WTC11 (cell line): Measurements from ENCODE around the gene TWIST2. TPM values are rescaled to one million over a fixed set of nuclear protein-coding genes. Genes with fewer than 3 reads are reported as not detected.

ENCODE experiments used
- ATAC-seq: fragments of 200-7000 bp; cut with Tn5 transposase; 2 replicates; pipeline ENCODE4 v1.10.0; 2021; ENCODE audit warnings: mild to moderate bottlenecking, moderate library complexity
- CTCF ChIA-PET: fragments of 300-600 bp; sonication (Branson Sonifier 250); formaldehyde crosslinking; loops from one replicate; lab custom pipeline; 2021; ENCODE audit warnings: antibody characterized with exemption; lab: Charles Lee
- POLR2A ChIA-PET: fragments of 350-600 bp; sonication (Branson Sonifier 250); formaldehyde crosslinking; loops from one replicate; lab custom pipeline; 2021; ENCODE audit warnings: antibody characterized with exemption; lab: Charles Lee
- DNase-seq: peaks from one replicate; pipeline ENCODE4 v3.0.0; 2021; ENCODE audit warnings: low spot score
- H3K27ac Mint-ChIP-seq: 2 replicates; pipeline ENCODE4 v1.8.0; 2021; ENCODE audit warnings: mixed read lengths
- H3K27me3 Mint-ChIP-seq: 2 replicates; pipeline ENCODE4 v1.8.0; 2021; ENCODE audit warnings: low read depth, mild to moderate bottlenecking, moderate library complexity, mixed read lengths
- H3K36me3 Mint-ChIP-seq: 2 replicates; pipeline ENCODE4 v1.8.0; 2021; ENCODE audit warnings: mixed read lengths
- H3K4me1 Mint-ChIP-seq: 2 replicates; pipeline ENCODE4 v1.8.0; 2022; ENCODE audit warnings: mixed read lengths
- H3K4me3 Mint-ChIP-seq: 2 replicates; pipeline ENCODE4 v1.8.0; 2021; ENCODE audit warnings: mild to moderate bottlenecking, moderate library complexity, mixed read lengths
- H3K9me3 Mint-ChIP-seq: 2 replicates; pipeline ENCODE4 v1.8.0; 2021; ENCODE audit warnings: mixed read lengths
- CBFB ChIP-seq: sonication (generic); formaldehyde crosslinking; IDR thresholded peaks from 2 replicates; pipeline ENCODE4 v1.8.1; 2022; ENCODE audit warnings: mild to moderate bottlenecking, low read depth, missing genetic modification reagents
- JAZF1 ChIP-seq: fragments of 250-450 bp; sonication (Bioruptor Pico); IDR thresholded peaks from 2 replicates; pipeline ENCODE4 v1.9.0; 2021; ENCODE audit warnings: moderate library complexity, mild to moderate bottlenecking, inconsistent platforms
- KAT7 ChIP-seq: sonication (generic); formaldehyde crosslinking; IDR thresholded peaks from 2 replicates; pipeline ENCODE4 v1.8.1; 2023; ENCODE audit warnings: missing genetic modification reagents, mild to moderate bottlenecking, borderline replicate concordance
- MXD4 ChIP-seq: fragments of 250-450 bp; sonication (Bioruptor Pico); IDR thresholded peaks from 2 replicates; pipeline ENCODE4 v1.8.0; 2021; ENCODE audit warnings: mild to moderate bottlenecking, moderate library complexity, borderline replicate concordance
- NR1H2 ChIP-seq: sonication (generic); formaldehyde crosslinking; IDR thresholded peaks from 2 replicates; pipeline ENCODE4 v1.9.0; 2021; ENCODE audit warnings: mild to moderate bottlenecking, moderate library complexity, missing genetic modification reagents
- OVOL2 ChIP-seq: fragments of 250-450 bp; sonication (Bioruptor Pico); IDR thresholded peaks from 2 replicates; pipeline ENCODE4 v1.9.0; 2021; ENCODE audit warnings: mild to moderate bottlenecking, borderline replicate concordance
- RELA ChIP-seq: sonication (generic); formaldehyde crosslinking; IDR thresholded peaks from 2 replicates; pipeline ENCODE4 v1.8.1; 2022; ENCODE audit warnings: missing genetic modification reagents, mild to moderate bottlenecking, borderline replicate concordance
- SP1 ChIP-seq: sonication (generic); formaldehyde crosslinking; conservative IDR thresholded peaks from 2 replicates; pipeline ENCODE4 v1.8.1; 2022; ENCODE audit warnings: missing genetic modification reagents
- TCF7 ChIP-seq: sonication (generic); formaldehyde crosslinking; IDR thresholded peaks from 2 replicates; pipeline ENCODE4 v1.8.0; 2022; ENCODE audit warnings: mild to moderate bottlenecking, low read depth, missing genetic modification reagents, moderate library complexity
- ZNF317 ChIP-seq: sonication (generic); formaldehyde crosslinking; IDR thresholded peaks from 2 replicates; pipeline ENCODE4 v1.8.1; 2023; ENCODE audit warnings: low read depth, mild to moderate bottlenecking, moderate library complexity, missing genetic modification reagents, borderline replicate concordance
- ZNF423 ChIP-seq: fragments of 250-450 bp; sonication (Bioruptor Pico); IDR thresholded peaks from 2 replicates; pipeline ENCODE4 v2.1.2; 2022; ENCODE audit warnings: mild to moderate bottlenecking, moderate library complexity
- total RNA-seq: library from RNA; stranded (reverse); gene quantifications from 3 replicates; pipeline ENCODE4 v1.2.3, GENCODE V29; 2021
- TF ChIP-seq, protein P1 (sequence below): sonication (generic); formaldehyde crosslinking; IDR thresholded peaks from 2 replicates; pipeline ENCODE4 v1.8.1; 2022; ENCODE audit warnings: mild to moderate bottlenecking, moderate library complexity, missing genetic modification reagents
- TF ChIP-seq, protein P2 (sequence below): sonication (generic); formaldehyde crosslinking; IDR thresholded peaks from 2 replicates; pipeline ENCODE4 v1.8.1; 2023; ENCODE audit warnings: mild to moderate bottlenecking, missing genetic modification reagents, moderate library complexity
- TF ChIP-seq, protein P3 (sequence below): fragments of 250-450 bp; sonication (Bioruptor Pico); IDR thresholded peaks from 2 replicates; pipeline ENCODE4 v1.9.0; 2021; ENCODE audit warnings: mild to moderate bottlenecking, borderline replicate concordance
- TF ChIP-seq, protein P4 (sequence below): sonication (generic); formaldehyde crosslinking; conservative IDR thresholded peaks from 2 replicates; pipeline ENCODE4 v1.8.1; 2022; ENCODE audit warnings: mild to moderate bottlenecking, missing genetic modification reagents
- TF ChIP-seq, protein P5 (sequence below): sonication (generic); formaldehyde crosslinking; IDR thresholded peaks from 2 replicates; pipeline ENCODE4 v1.8.0; 2023; ENCODE audit warnings: mild to moderate bottlenecking, missing genetic modification reagents
- TF ChIP-seq, protein P6 (sequence below): fragments of 250-450 bp; sonication (Bioruptor Pico); IDR thresholded peaks from 2 replicates; pipeline ENCODE4 v2.1.2; 2022; ENCODE audit warnings: mild to moderate bottlenecking, moderate library complexity
- TF ChIP-seq, protein P7 (sequence below): sonication (generic); formaldehyde crosslinking; IDR thresholded peaks from 2 replicates; pipeline ENCODE4 v1.8.1; 2022; ENCODE audit warnings: missing genetic modification reagents, borderline replicate concordance

TWIST2 gene
- total RNA-seq, 1 experiment from 2014 or later, result 5.7 TPM

DNA sequence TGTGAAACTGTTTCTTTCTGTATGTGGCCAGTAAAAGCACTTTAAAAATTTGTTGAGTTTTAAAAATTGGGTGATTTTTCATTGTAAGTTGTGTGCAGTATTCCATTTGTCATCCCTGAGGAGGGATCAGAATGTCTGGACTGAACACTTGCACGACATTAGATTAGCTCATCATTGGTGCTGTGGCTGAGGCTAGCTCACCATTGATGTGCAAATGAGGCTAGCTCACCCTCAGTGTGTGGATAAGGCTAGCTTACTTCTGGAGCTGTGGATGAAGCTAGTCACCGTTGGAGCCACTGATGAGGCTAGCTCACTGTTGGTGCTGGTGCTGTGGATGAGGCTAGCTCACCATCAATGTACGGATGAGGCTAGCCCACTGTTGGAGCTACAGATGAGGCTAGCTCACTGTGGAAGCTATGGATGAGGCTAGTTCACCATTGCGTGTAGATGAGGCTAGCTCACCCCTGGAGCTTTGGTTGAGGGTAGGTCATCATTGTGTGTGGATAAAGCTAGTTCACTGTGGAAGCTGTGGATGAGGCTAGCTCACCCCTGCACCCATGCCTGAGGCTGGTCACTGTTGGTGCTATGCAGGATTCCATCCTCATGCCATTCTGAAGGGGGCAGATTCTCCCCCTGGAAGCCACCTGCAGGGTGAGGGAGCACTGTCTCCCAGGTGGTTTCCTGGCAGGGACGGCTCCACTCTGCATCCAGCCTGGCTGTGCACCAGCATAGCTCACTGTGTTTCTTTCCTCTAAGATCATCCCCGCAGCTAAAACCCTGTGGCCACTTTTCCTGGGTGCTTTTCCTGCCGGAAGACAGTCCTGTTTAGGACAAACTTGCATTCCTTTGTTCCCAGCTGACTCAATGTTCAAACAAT, 101.1 kb downstream of the TWIST2 start:
- H3K9me3 Mint-ChIP-seq, result no peaks in the 10 kb centered on the region
- TF ChIP-seq NR1H2 (no peak), JAZF1 (CRISPR knock-in tag) (no peak), CBFB (CRISPR knock-in tag) (no peak)
- TF ChIP-seq, protein P1, sequence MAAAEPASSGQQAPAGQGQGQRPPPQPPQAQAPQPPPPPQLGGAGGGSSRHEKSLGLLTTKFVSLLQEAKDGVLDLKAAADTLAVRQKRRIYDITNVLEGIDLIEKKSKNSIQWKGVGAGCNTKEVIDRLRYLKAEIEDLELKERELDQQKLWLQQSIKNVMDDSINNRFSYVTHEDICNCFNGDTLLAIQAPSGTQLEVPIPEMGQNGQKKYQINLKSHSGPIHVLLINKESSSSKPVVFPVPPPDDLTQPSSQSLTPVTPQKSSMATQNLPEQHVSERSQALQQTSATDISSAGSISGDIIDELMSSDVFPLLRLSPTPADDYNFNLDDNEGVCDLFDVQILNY (CRISPR knock-in tag), result no peak
- TF ChIP-seq, protein P2, sequence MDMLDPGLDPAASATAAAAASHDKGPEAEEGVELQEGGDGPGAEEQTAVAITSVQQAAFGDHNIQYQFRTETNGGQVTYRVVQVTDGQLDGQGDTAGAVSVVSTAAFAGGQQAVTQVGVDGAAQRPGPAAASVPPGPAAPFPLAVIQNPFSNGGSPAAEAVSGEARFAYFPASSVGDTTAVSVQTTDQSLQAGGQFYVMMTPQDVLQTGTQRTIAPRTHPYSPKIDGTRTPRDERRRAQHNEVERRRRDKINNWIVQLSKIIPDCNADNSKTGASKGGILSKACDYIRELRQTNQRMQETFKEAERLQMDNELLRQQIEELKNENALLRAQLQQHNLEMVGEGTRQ (CRISPR knock-in tag), result no peak
- TF ChIP-seq, protein P3, sequence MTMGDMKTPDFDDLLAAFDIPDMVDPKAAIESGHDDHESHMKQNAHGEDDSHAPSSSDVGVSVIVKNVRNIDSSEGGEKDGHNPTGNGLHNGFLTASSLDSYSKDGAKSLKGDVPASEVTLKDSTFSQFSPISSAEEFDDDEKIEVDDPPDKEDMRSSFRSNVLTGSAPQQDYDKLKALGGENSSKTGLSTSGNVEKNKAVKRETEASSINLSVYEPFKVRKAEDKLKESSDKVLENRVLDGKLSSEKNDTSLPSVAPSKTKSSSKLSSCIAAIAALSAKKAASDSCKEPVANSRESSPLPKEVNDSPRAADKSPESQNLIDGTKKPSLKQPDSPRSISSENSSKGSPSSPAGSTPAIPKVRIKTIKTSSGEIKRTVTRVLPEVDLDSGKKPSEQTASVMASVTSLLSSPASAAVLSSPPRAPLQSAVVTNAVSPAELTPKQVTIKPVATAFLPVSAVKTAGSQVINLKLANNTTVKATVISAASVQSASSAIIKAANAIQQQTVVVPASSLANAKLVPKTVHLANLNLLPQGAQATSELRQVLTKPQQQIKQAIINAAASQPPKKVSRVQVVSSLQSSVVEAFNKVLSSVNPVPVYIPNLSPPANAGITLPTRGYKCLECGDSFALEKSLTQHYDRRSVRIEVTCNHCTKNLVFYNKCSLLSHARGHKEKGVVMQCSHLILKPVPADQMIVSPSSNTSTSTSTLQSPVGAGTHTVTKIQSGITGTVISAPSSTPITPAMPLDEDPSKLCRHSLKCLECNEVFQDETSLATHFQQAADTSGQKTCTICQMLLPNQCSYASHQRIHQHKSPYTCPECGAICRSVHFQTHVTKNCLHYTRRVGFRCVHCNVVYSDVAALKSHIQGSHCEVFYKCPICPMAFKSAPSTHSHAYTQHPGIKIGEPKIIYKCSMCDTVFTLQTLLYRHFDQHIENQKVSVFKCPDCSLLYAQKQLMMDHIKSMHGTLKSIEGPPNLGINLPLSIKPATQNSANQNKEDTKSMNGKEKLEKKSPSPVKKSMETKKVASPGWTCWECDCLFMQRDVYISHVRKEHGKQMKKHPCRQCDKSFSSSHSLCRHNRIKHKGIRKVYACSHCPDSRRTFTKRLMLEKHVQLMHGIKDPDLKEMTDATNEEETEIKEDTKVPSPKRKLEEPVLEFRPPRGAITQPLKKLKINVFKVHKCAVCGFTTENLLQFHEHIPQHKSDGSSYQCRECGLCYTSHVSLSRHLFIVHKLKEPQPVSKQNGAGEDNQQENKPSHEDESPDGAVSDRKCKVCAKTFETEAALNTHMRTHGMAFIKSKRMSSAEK (CRISPR knock-in tag), result no peak
- ATAC-seq (no peak), DNase-seq (no peak)
- no peak overlapping the region for H3K4me3 Mint-ChIP-seq
- no peaks in the 10 kb centered on the region for H3K36me3 Mint-ChIP-seq
- H3K4me1 Mint-ChIP-seq, result peaks cover 10% of the 10 kb centered on the region
- H3K27ac Mint-ChIP-seq, result no peak overlapping the region
- CTCF ChIA-PET, result interaction anchor here (0.9 to 1.8 kb wide), 6 partner anchors 19 to 177 kb away, joined by 3 to 5 read pairs (median 3); partner anchors contain the start of gene TWIST2
- POLR2A ChIA-PET, result no interaction called here
- no peaks in the 10 kb centered on the region for H3K27me3 Mint-ChIP-seq

DNA sequence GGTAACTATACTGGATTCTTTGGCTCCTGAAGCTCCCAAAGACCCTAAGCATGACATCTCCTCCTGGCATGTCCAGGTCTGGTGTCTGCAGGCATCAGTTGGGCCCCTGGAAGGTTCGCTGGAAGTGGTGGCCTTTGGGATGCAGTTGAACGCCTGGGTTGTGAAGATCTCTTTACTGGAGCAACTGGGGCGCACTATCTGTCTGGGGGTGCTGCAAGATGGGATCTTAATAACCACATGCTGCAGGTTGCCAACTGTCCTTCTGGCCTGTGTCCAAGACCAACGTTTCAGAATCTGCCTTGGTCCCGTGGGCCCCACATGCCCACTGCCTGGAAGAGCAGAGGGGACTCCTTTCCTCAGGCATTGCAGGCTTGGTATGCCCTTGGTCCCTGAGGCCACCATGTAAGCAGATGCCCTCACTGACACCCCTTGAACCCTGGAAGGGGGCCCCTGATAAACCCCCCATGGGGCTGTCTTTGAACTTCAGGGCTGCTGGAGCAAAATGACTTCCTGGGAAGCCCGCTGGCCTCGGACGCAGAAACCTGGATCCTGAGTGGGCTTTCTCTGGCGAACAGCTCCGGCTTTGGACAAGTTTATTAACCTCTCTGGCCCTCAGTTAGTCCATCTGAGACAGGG, 101.9 kb downstream of the TWIST2 start:
- TF ChIP-seq ZNF317 (CRISPR knock-in tag) (no peak), MXD4 (CRISPR knock-in tag) (no peak), KAT7 (CRISPR knock-in tag) (no peak), OVOL2 (CRISPR knock-in tag) (no peak), SP1 (CRISPR knock-in tag) (no peak), ZNF423 (no peak), TCF7 (CRISPR knock-in tag) (no peak), RELA (CRISPR knock-in tag) (no peak)
- TF ChIP-seq, protein P4, sequence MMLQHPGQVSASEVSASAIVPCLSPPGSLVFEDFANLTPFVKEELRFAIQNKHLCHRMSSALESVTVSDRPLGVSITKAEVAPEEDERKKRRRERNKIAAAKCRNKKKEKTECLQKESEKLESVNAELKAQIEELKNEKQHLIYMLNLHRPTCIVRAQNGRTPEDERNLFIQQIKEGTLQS, result no peak
- TF ChIP-seq, protein P5, sequence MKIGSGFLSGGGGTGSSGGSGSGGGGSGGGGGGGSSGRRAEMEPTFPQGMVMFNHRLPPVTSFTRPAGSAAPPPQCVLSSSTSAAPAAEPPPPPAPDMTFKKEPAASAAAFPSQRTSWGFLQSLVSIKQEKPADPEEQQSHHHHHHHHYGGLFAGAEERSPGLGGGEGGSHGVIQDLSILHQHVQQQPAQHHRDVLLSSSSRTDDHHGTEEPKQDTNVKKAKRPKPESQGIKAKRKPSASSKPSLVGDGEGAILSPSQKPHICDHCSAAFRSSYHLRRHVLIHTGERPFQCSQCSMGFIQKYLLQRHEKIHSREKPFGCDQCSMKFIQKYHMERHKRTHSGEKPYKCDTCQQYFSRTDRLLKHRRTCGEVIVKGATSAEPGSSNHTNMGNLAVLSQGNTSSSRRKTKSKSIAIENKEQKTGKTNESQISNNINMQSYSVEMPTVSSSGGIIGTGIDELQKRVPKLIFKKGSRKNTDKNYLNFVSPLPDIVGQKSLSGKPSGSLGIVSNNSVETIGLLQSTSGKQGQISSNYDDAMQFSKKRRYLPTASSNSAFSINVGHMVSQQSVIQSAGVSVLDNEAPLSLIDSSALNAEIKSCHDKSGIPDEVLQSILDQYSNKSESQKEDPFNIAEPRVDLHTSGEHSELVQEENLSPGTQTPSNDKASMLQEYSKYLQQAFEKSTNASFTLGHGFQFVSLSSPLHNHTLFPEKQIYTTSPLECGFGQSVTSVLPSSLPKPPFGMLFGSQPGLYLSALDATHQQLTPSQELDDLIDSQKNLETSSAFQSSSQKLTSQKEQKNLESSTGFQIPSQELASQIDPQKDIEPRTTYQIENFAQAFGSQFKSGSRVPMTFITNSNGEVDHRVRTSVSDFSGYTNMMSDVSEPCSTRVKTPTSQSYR, result no peak
- TF ChIP-seq, protein P6, sequence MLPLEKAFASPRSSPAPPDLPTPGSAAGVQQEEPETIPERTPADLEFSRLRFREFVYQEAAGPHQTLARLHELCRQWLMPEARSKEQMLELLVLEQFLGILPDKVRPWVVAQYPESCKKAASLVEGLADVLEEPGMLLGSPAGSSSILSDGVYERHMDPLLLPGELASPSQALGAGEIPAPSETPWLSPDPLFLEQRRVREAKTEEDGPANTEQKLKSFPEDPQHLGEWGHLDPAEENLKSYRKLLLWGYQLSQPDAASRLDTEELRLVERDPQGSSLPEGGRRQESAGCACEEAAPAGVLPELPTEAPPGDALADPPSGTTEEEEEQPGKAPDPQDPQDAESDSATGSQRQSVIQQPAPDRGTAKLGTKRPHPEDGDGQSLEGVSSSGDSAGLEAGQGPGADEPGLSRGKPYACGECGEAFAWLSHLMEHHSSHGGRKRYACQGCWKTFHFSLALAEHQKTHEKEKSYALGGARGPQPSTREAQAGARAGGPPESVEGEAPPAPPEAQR (CRISPR knock-in tag), result no peak
- TF ChIP-seq, protein P7, sequence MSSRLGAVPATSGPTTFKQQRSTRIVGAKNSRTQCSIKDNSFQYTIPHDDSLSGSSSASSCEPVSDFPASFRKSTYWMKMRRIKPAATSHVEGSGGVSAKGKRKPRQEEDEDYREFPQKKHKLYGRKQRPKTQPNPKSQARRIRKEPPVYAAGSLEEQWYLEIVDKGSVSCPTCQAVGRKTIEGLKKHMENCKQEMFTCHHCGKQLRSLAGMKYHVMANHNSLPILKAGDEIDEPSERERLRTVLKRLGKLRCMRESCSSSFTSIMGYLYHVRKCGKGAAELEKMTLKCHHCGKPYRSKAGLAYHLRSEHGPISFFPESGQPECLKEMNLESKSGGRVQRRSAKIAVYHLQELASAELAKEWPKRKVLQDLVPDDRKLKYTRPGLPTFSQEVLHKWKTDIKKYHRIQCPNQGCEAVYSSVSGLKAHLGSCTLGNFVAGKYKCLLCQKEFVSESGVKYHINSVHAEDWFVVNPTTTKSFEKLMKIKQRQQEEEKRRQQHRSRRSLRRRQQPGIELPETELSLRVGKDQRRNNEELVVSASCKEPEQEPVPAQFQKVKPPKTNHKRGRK (CRISPR knock-in tag), result no peak
- no peaks in the 10 kb centered on the region for H3K36me3 Mint-ChIP-seq
- H3K4me1 Mint-ChIP-seq, result peaks cover 10% of the 10 kb centered on the region
- CTCF ChIA-PET, result interaction anchor here (0.6 to 1.8 kb wide), 6 partner anchors 25 to 426 kb away, joined by 3 to 5 read pairs (median 3); no protein-coding TSS in a partner anchor
- ATAC-seq (no peak), DNase-seq (no peak)
- H3K27ac Mint-ChIP-seq, result no peak overlapping the region
- POLR2A ChIA-PET, result no interaction called here
- no peak overlapping the region for H3K4me3 Mint-ChIP-seq
- no peaks in the 10 kb centered on the region for H3K27me3 Mint-ChIP-seq
- no peaks in the 10 kb centered on the region for H3K9me3 Mint-ChIP-seq
